Ishikawa (cell line): ENCODE results near the gene GINS3.

Source experiments
- TAF1 ChIP-seq: IDR thresholded peaks from 2 replicates; pipeline ENCODE4 v1.6.1; 2012; ENCODE audit warnings: low read depth, mild to moderate bottlenecking
- TF ChIP-seq, protein P1 (sequence below): IDR thresholded peaks from 2 replicates; pipeline ENCODE4 v1.6.1; 2012; ENCODE audit warnings: low read depth, mild to moderate bottlenecking
- TF ChIP-seq, protein P2 (sequence below): IDR thresholded peaks from 2 replicates; pipeline ENCODE4 v1.6.1; 2012

DNA sequence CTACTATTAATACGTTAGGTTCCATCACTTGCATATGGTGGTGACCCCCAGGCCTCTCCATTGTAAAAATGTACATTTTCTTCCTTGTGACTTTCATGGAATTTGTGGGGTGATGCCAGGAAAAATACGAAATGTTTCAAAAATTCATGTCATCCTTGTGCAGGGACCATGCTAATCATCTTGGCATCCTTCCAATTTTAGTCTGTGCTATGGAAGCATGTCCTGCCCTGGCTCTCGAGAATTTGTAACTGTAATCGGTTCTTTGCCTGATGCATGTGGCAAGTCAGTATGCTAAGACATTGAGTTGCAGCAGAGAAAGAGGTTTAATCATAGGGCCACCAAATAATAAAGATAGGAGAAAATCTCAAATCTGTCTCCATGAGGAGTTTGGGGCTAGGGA lies 14.3 kb upstream of the GINS3 start:
- no peak for TF ChIP-seq TAF1
- TF ChIP-seq, protein P1, sequence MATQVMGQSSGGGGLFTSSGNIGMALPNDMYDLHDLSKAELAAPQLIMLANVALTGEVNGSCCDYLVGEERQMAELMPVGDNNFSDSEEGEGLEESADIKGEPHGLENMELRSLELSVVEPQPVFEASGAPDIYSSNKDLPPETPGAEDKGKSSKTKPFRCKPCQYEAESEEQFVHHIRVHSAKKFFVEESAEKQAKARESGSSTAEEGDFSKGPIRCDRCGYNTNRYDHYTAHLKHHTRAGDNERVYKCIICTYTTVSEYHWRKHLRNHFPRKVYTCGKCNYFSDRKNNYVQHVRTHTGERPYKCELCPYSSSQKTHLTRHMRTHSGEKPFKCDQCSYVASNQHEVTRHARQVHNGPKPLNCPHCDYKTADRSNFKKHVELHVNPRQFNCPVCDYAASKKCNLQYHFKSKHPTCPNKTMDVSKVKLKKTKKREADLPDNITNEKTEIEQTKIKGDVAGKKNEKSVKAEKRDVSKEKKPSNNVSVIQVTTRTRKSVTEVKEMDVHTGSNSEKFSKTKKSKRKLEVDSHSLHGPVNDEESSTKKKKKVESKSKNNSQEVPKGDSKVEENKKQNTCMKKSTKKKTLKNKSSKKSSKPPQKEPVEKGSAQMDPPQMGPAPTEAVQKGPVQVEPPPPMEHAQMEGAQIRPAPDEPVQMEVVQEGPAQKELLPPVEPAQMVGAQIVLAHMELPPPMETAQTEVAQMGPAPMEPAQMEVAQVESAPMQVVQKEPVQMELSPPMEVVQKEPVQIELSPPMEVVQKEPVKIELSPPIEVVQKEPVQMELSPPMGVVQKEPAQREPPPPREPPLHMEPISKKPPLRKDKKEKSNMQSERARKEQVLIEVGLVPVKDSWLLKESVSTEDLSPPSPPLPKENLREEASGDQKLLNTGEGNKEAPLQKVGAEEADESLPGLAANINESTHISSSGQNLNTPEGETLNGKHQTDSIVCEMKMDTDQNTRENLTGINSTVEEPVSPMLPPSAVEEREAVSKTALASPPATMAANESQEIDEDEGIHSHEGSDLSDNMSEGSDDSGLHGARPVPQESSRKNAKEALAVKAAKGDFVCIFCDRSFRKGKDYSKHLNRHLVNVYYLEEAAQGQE: no peak
- TF ChIP-seq, protein P2, sequence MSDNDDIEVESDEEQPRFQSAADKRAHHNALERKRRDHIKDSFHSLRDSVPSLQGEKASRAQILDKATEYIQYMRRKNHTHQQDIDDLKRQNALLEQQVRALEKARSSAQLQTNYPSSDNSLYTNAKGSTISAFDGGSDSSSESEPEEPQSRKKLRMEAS: no peak
